GM21367 (cell line): Measurements from ENCODE around the gene ATP8A2.

Source experiments
- ATAC-seq: cut with Tn5 transposase; IDR thresholded peaks from one replicate; pipeline ENCODE4 v1.9.1; 2021; ENCODE audit not compliant: unreplicated experiment

ATP8A2 gene

DNA sequence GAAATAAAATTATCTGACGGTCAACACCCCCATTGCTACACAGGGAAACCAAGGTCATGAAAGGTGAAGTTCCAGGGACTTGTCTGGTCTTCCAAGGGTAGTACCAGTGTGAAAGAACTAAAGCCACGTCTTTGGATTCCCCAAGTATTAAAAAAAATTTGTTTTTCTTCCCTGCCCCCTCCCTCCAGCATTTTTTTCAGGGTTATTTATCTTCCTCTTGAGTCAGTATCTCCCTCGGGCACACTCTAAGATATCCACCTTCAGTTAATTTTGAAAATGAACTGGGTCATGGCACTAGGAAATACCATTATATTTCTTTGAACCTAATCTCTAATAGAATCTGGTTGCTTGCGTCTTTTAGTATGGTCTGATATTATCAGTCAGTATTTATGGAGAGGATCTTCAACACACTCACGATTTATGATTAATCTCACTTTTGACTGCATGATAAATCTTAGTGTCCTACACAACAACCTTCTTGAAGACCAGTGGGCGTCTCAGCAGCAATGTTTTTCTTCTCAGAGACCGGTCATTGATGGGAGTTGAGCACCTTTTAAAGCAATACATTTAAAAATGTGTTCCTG lies 9.1 kb downstream of the ATP8A2 start:
- ATAC-seq, result no peak

DNA sequence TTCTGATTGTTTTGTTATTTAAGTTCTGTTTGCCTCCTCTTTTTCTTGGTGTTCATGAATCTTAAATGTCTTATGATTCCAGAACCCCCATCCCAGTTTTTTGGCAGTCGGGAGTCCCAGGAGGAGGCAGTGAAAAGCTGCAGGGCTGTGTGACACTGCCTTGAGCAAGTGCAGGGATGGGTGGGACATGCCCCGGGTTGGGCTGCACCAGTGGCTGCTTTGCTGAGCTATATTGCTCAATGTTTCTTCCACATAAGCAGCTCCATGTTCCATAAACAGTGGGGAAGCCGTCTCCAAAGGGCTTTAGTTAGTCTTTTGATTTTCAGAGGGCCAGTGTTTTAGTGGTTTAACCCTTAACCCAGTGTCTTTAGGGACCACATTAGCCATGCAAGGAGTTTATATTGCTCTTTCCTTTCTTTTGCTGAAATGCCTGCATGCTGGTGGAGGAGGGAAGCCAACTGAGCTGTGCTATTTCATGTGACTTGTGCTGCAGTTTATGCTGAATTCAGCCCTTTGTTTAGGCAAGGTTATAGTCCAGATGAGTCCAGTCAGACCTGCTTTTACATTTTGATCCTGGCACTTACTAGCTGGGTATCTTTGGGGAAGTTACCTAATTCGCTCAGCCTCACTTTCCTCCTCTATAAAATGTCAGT lies 13.1 kb downstream of the ATP8A2 start:
- ATAC-seq, result no peak

DNA sequence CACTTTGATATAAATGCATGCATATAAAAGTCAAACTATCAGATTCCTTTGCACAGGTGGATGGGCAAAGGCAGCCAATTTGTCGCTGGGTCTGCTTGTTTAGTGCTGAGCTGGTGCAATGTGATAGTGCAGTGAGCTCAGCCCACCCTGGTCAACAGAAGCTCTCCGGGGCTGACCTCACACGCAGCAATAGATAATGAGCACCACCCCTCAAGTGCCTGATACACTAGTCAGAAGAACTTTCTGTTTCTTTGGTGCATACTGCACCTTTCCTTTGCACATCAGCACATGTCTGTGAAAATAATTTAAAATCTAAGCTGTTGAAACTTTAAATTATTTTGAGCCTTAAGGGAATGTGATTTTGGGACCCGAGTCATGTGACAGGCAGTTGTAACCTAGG lies 20.2 kb downstream of the ATP8A2 start:
- no peak for ATAC-seq

DNA sequence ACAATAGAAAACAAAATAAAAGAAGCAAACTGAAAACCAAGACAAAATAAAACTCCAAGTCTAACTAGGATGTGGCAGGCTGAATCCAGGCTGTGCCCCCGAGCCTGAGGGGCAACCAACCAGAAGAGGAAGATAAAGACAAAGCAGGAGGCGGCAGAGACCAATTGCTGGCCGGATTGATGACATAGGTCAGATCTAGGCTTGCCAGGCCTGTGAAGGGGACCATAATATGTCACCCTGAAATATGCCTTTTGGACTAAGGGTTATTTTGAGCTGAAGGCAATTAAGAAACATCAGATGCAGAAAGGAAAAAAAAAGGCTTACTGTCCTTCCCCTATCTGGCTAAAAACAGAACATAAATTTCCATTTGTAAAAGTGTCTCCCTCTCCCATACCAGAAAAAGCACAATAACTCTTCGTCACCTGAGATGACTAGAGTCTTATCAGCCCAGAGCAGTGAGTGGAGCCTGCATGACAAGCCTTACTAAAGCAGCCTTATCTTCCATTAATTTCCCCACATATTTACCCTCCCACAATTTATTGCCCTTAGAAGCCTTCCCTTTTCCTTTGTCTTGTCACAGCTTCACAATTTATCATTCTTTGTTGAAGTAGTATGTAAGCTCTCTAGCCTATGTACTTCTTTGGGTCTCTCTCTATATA lies 22.8 kb downstream of the ATP8A2 start:
- no peak for ATAC-seq

DNA sequence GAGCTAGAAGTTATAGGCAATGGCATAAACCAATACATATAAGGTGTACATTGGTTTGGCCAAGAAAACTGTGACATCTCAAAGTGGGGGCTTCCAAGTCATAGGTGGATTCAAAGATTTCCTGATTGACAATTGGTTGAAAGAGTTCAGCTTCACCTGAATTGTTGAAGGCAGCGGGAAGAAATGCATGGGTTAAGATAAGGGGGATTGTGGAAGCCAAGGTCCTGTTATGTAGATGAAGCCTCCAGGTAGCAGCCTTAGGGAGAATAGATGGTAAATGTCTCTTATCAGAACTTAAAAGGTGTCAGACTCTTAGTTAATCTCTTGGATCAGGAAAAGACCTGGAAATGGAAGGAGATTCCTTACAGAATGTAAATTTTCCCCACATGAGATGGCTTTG lies 26.0 kb downstream of the ATP8A2 start:
- no peak for ATAC-seq

DNA sequence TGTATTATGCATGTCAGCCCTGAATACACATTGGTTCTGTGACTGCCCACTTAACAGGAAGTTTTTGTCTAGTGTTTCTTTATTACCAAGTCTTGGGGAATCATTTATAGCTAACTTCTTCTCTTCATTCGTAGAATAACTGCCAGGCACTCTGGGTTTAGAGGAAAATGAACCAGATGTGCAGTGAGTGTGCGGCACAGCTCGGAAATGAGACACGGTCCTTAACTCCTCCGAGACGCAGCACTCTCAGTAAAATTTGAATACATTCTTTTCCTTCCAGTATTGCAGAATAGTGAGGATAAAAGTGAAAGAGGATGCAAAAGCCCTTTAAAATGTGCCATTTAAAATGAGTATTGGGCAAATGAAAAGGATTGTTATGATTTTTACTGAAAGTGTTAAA lies 29.2 kb downstream of the ATP8A2 start:
- no peak for ATAC-seq

DNA sequence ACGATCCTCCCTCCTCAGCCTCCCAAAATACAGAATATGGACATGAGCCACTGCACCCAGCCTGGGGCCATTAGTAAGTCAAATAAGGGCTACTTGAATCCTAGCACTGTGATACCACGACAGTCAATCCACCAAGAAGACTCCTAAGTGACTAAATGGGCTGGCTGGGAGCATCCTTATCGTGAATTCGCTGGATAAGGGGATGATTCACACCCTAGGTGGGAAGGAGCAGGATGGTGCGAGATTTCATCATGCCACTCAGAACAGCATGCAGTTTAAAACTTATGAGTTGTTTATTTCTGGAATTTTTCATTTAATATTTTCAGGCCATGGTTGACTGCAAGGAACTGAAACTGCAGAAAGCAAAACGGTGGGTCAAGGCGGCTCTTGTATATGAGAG lies 30.2 kb downstream of the ATP8A2 start:
- no peak for ATAC-seq

DNA sequence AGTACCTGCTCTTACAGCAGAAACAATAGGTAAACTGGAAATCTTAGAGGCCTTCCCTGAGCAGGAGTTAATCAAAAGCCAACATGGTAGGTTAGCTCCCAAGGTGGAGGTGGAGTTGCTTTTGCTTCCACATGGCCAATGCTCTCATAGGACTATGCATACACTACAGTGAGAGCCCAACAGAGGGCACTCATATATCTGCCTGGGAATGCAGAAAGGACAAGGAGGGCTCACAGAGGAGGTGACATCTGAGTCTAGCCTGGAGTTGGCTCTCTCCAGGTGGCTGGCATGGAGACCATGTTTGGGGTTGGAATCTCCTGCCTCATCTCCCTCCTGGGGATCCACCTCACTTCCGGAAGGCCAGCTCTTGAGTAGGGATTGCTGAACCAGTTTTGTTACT lies 34.6 kb downstream of the ATP8A2 start:
- no peak for ATAC-seq

DNA sequence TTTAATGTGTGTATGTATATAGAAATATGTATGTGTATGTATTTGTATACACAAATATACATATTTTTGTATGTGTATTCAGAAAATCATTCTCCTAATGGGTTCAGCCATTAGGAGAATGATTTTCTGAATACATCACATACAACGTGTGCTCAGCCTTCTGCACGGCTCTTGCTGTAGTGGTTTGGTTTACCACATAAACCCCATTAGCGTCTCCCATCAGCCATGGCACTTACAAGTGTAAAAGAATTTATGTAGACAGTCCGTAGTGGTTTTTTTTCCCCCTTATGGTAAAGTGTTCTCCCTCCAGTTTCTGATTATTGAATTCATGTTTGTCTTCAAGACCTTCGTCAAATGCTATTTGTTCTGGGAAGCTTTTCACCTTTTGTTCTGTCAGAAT lies 38.2 kb downstream of the ATP8A2 start:
- ATAC-seq, result no peak

DNA sequence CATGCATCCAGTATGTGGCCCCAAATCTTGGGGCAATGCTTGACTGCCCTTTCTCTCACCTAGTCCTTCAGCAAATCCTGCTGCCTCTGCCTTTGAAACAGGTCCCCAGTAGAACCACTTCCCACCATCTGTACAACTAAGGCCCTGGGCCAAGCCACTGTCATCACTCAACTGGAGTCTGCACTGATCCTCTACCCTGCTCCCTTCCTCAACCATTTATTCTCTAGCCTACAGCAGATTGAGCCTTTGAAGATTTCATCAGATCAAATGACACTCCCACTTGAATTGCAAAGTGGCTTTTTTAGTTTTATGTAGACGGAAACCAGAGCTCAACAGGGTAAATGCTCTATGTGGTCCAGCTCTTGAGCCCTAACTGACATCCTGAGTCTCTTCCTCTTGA lies 43.5 kb downstream of the ATP8A2 start:
- ATAC-seq, result no peak

DNA sequence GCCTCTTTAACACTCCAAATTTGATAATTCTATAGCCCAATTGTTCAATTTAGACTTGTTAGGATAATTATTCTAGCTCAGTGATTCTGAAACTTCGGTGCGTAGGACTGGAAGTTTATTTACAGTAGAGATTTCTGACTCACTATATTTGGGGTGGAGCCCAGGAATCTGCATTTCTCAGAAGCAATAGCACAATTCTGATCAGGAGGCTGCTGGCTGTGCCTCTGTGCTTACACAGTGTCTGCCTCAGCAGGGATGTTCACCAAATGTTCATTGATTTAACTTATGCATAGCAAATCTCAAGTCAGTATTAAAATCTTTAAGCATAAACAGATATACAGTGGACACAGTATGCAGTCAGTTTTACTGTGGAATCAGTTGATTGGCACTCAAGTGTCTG lies 45.8 kb downstream of the ATP8A2 start:
- ATAC-seq, result no peak

DNA sequence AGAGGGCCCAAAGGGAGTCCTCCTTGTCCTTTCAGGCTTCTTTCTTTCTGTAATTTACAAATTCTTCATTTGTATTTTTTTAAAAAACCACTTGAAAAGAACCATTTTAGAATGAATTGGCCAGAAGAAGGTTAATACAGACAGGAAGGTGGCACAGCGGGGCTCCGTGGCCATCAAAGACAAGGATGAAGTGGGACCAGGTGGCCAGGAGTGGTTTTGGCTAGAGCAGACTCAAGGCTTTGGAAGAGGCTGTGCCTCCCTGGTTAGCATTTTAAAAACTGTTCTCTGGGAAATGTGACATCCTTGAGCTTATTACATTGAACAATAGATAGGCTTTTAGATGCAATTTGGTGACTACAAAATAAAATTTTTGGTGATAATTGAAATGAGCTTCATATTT lies 48.4 kb downstream of the ATP8A2 start:
- no peak for ATAC-seq

DNA sequence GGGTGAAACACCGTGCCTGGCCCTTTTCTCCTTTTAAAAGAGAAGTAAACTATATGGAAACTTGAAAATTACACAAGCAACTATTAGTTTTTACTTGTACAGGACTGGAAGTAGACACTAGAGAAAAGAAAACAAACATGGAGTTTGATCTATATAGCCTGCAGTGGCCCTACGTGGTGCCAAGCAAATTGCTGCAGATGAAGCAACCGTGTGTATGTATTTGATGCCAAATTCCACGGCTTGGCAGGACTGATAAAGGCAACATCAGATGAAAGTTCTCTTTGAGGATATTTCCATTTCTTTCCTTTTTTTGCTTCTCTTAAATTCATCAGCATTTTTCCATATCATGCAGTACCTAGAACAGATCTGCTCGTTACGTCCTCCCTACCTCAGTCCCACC lies 49.8 kb downstream of the ATP8A2 start:
- no peak for ATAC-seq

DNA sequence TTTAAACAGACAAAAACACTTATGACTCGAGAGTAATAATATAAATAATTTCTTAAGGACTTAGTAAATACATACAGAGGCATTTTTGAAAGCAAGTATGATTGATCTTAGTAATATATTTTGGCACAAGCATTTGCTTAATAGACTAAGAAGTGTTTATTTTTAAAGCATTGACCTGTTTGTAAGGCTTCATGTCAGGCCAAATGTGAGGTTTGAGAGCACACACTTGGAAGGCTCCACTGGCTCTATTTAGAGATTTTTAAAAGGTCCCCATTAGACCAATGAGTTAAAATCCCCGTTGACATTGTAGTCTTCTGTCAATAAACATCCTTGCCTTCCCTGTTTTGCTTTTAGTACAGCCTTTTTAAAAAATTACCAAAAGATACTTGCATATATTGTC lies 50.4 kb downstream of the ATP8A2 start:
- no peak for ATAC-seq

DNA sequence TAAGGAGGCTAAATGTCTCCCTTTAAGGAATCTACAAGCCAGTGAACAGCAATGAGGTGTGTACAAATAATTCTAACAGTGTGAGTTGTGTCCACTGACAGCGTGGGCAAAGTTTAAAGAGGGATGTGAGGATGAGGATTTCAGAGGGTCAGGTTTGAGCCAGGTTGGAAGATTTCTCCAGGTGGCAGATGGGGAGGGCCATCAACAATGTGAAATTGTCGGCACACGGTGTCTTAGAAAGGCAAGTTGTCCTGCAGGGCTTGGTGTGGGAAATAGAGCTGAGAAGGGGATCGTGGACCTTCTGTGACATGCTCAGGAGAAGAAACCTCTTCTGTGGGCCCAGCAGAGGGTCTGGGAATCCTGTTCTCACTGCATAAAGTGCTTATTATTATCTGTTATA lies 52.1 kb downstream of the ATP8A2 start:
- ATAC-seq, result no peak

DNA sequence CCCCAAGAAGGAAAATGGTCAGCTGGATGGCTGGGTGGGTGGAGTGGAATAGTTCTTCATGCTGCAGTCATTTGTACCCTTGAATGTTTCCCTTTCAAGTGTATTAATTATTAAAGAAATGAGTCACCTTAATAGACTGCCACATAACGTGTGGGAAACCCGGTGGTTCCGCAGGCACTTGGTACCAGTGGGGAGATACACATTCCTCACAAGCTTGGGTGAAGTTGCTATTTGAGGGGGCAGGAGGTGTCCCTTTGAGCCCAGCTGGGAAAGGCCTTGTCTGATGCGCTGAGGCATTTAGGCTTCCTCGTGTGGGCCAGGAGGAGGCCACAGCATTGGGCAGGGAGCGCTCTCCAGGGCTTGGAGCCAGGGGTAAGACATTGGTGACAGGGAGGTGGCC lies 57.7 kb downstream of the ATP8A2 start:
- ATAC-seq, result no peak

DNA sequence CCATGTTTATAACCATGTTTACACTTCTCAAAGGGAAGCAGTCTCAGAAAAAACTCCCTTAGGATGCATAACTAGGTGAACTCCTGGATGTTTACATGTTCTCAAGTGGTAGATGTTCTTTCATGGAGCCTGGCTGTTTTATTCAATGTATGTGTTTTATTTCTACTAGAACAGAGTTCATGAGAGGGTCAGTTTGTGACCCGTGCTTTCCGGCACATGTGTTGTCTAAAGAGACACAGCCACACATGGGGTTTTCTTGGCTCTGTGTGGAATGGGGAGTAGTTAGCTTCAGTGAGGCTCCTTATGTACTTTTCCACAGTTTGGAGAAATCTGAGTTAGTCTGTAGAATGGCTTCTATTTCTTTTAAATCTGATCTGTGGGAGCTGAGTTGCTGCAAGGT lies 60.9 kb downstream of the ATP8A2 start:
- no peak for ATAC-seq

DNA sequence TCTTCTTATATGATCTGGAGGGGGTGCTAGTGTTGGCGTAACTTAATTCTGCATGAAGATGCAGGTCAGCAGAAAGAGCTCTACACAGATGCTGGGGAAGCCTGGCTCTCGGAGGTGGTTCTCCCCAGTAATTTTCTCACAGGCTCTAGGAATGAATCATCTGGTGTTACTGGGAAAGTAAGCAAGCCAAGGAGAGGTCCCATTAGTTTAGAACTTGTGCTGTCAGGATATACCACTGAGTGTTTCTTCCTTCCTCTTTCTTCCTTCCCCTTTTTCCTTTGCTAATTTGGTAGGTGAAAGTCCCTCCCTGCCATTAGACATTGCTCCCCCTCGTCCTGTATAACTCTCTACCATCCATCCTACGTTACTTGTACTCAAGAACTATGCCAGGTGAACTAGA lies 68.3 kb downstream of the ATP8A2 start:
- no peak for ATAC-seq

DNA sequence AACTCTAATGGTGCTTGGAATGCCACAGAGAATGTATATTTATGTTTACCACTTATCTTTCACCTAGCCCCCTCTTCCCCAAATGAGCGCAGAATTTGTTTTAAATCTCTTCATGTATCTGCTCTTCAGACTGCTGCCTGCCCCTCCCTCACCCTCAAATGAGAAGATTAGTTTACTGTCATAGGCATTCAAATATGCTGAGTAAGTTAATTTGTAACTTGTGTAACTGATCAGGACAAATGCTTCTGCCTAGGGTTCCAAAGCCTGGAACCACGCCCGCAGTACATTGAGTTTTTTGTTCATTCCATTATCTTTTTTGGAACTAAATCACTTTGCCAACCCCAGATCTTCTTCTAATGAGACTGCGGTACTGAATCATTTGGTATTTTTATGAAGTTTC lies 74.5 kb downstream of the ATP8A2 start:
- no peak for ATAC-seq

DNA sequence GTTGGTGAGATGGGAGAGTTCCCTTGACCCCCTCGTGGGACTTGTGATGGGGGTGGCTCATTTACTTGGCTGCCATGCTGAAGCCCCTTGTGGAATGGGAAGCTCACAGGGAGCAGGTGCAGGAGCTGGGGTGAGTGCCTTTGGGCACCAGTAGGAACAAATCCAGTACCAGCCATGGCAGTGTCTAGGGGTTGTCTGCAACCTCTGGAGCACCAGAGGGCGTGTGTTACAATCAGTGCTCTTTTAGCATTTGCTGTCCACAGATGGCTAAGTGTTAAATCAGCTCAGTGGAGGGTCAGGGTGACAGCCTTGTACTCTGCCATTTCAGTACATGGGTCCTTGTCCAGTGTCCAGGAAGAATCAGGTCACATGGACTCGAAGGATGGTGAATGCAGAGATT lies 75.6 kb downstream of the ATP8A2 start:
- ATAC-seq, result no peak

DNA sequence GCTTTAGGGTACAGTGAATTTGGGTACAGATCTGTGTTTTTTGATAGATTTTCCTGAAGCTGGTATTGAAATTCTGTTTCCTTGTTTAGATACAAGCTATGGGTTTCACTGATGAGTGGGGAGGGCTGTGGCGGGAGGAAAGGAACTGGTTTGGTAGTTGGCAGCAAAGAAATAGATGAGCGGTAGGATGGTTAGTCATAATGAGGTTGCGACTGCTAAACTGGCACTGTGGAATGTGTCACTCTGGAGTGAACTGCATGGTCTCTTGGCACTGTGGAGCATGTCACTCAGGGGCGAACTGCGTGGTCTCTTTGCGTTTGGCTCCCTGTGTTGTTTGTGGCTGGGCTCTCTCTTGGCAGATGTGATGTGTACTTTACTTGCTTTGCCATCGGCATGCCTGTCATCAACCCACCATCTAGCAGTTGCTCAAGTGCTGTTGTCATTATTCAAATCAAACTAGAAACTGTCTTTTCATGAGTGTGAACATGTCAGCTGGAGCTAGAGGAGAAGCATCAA lies 82.1 kb downstream of the ATP8A2 start:
- no peak for ATAC-seq

DNA sequence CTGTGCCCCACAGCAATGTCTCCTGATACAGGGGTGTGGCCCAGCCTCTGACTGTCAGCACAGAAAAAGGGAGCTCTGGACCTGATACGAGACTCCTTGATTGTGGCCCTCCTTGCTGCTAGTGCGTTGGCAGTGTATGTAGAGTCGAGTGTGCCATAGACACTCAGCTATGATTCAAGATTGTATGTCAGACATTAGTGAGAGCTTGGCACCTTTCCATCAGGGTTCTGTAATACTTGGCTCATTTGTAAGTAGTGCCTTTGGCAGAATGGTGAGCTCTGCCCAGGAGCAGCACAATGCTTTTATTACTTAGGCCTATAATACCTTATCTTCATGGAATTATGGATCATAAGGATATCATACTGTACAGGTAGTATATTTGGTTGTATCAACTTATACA lies 83.4 kb downstream of the ATP8A2 start:
- no peak for ATAC-seq

DNA sequence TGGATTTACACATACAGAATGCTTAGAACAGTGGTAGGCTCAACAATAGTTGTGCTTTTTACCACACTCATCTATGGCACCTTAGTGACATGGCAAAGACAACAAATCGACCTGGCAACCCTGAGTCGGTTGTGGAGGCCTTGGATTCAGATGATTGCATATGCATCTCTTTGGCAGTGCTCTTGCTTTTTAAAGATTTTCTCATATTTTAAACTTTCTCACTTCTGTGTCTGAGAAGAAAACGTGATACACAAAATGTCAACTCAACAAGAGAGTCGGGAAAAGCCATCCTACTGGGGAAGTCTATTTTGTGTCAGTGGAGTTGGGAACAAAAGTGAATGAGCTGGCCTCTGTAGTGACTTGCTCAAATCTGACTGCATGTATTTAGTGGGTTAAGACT lies 85.8 kb downstream of the ATP8A2 start:
- no peak for ATAC-seq
